Stimulated activated CD8-positive, alpha-beta memory T cell treated with anti-CD3 and anti-CD28 coated beads, Interleukin-15, amount 100 ng/mL, for 48 hours (primary cell): ENCODE results near the gene FRMD3.
"Not testable (repeated sequence)": the region's sequence is repeated elsewhere in the genome, so short reads cannot be mapped to it uniquely, and the experiment has no call there.

ENCODE experiments used
- DNase-seq, 2 donors: peaks; one replicate each; pipeline ENCODE4 v3.0.0-alpha.2; 2020; ENCODE audit warnings: low read depth in 2 of 2

FRMD3 gene

GRCh38 chr9:83388346-83388745 is 149.9 kb downstream of the FRMD3 start:
- no peak for DNase-seq

DNA sequence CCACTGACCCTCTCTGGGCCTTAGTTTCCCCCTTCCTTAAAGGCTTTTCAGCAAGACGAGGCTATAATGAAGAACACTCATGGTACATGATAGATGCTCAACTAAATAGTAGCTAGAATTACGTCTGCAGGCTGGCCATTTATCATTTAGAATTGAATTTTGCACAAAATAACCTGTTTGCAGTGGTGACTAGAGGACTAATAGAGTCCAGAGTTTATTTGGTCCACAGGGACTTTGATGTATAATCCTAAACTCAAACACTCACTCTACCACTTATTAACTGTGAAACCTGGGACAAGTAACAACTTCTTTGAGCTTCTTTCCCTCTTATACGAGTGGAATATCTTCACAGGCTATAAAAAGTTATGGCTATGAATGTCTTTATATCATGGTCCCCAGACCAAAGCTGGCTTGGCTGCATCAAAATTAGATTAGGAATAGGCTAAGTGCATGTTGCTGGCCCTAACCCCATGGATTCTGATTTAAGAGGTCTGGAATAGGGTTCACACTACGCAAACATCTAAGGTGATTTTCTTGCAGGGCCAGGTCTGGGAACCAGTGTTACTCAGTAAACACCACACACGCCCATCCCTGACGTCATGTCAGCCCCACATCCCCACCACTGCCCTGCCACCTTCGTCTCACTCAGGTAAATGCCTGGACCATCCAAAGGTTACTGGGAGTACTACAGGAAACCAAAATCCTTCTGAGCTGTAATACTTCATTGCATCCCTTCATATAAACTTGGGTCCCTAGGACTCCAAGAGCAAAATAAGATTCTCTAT is 150.6 kb downstream of the FRMD3 start:
- DNase-seq, result no peak

DNA sequence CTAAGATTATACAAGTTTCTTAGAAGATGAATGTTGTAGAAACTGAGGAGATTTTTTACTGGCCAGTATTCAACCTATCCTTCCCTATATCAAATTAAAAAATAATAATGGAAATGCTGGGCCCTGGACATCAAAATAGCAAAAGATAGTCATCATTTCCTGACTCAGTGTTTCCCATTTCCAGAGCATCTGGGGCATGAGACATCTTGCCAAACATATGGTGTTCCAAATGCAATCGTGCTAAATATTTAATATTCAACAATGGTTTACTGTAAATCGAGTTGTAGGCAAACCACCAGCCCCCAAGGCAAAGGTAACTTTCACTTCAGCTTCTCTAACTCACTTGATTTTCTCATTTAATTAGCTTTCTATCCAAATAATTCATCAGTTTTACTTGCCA is 152.9 kb downstream of the FRMD3 start:
- DNase-seq, result no peak

- DNase-seq, result no peak
Measured at GRCh38 chr9:83384214-83384613, 154.0 kb downstream of the FRMD3 start.

DNA sequence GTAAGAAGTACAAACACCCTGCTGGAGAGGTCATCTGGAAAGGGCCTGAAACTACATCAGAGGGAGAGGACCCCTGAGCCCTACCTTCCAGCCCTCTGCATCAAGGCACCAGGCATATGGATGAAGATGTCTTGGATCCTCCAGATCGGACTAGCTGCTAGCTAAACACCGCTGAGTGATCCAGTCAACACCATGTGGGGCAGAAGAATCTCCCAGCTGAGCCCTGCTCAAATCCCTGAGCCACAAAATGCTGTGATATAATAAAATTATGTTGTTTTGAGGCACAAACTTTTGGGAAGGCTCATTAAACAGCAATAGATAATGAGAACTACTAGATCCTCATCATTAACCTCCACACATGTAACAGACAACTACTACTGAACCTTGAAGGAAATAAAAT is 155.2 kb downstream of the FRMD3 start:
- no peak for DNase-seq

GRCh38 chr9:83382421-83382820 is 155.8 kb downstream of the FRMD3 start:
- DNase-seq, result no peak

DNA sequence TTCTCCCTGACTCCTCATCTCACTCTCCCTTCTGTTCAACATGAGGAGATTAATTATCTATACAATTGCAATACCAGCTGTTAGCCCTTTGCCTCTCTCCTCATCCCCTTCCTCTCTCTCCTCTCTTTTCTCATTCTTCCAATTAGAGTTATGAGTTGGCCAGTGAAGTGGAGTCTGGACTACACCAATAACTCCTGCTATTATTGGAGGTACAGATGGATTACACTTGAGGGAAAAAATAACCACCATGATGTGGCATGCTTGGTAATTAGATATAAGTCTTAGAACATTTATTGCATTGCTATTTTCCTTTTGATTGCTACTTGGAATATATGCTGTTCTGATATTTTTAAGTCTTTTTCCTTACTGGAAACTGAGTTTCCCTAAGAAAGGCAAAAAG is 159.2 kb downstream of the FRMD3 start:
- DNase-seq, result no peak

DNA sequence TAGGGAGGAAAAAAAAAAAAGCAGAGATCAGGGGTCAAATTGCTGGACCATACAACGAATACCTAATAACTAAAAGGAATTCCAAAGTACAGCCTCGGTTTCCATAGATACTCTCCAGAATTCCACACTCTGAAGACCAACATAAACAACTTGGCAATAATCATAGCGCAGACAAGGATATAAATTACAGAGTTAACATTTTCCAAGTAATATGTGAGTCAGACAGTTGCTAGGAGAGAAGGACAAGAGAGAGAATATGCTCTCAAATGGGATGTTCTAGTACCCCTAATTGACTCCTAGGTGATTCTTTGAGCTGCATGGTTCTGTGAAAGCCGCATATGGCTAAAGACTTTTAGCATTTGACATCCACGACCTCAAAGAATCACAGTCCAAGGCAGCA is 165.2 kb downstream of the FRMD3 start:
- no peak for DNase-seq

DNA sequence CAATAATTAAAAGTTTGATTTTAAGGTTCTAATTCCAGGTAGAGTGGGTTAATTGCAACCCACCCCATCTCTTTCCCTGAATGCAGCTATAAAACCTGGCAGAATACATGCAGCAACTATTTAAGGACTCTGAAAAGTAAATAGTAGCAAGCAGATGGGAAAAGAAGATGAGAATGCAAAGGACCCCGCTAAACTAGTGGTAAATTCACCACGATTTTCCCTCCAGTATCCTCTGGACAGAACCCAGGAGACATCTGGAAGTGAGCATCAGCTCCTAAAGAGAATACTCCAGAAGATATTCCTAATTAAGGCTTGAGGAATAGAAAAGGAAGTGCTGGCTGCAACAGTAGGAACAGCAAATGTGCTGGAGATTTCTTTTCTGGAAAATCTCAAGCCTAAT is 170.9 kb downstream of the FRMD3 start:
- no peak for DNase-seq

DNA sequence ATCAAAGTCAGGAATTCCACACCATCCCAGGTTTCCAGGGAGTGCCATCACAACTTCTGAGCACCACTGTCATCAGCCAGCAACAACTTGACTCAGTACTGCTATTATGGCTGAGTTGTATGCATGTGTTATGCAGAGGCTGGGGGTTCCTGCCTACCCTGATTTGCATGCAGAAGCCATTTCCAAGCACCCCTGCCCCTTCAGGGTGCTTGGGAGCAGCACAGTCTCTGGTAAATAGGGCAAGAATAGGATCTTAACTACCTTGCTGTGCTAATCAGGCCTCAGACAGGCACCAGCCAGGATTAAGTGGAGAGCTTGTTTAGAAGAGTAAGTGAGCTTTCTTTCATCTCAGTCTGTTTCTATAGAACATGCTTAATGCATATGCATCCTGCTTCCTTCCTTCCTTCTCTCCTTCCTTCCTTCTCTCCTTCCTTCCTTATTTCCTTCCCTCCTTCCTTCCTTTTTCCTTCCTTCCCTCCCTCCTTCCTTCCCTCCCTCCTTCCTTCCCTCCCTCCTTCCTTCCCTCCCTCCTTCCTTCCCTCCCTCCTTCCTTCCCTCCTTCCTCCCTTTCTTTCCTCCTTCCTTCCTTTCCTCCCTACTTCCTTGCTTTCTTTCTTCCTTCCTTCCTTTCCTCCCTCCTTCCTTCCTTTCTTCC is 175.7 kb downstream of the FRMD3 start:
- DNase-seq, result no peak

GRCh38 chr9:83359039-83359438 is 179.2 kb downstream of the FRMD3 start:
- DNase-seq, result no peak

GRCh38 chr9:83358493-83358892 is 179.7 kb downstream of the FRMD3 start:
- not testable (repeated sequence) for DNase-seq

GRCh38 chr9:83355729-83356151 is 182.5 kb downstream of the FRMD3 start:
- DNase-seq, result no peak

GRCh38 chr9:83355024-83355444 is 183.2 kb downstream of the FRMD3 start:
- DNase-seq, result no peak

DNA sequence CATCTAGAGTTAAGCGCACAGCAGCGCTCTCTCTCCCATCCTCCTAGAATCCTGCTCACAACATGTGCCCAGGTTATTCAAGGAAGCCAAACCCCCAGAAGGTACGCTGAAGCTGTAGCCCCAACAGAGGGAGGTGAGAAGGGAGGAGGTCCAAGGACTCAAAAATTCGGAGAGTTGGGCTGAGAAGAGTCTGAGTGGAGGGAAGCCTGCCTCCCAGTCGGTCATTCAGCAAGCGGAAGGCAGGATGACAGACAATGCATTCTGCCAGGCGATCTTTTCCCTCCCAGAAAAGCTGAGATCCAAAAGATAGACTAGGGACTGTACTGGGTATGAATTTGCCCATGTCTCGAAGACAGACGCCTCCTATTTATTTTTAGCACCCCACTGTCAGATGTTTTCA is 189.2 kb downstream of the FRMD3 start:
- DNase-seq, result no peak

- DNase-seq, result no peak
Measured at GRCh38 chr9:83346655-83347420, 191.4 kb downstream of the FRMD3 start.

GRCh38 chr9:83343366-83343999 is 194.7 kb downstream of the FRMD3 start:
- no peak for DNase-seq

- DNase-seq, result no peak
Measured at GRCh38 chr9:83342731-83343130, 195.5 kb downstream of the FRMD3 start.

DNA sequence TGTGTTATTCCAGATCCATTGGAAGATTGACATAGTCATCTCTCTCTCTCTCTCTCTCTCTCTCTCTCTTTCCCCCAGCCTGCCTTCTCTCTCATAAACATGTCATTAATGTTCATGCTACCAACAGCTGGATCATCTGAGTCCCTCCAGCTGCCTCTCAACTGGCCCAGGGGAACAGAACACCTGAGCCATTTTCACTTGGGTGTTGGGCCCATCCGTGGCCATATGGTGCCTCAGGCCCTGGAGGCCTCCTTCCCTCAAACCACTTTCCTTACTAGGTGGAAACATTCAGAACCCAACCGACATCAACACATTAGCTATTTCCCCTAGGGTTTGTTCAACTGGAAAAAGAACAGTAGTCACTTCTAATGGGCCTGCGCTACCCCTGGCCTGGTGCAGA is 196.2 kb downstream of the FRMD3 start:
- DNase-seq, result no peak

GRCh38 chr9:83340451-83340850 is 197.8 kb downstream of the FRMD3 start:
- DNase-seq, result no peak

GRCh38 chr9:83339435-83339834 is 198.8 kb downstream of the FRMD3 start:
- no peak for DNase-seq

DNA sequence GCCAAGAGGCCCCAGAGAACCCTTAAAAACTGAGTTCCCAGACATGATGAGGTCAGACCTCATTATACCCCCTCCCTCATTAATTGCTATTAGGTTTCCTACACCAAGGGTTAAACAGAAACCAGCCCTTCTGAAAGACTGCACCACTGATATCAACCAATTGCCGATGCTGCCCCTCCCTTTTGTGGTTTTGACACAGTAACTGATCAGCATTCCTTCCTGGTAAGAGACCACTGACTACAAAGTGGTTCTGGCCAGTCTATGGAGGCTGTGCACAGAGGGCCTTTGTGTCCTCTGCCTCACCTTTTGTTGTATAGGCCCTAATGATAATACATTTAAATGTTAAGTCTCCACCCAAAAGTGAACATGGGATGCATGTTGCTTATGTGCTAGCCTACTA is 201.5 kb downstream of the FRMD3 start:
- DNase-seq, result no peak
